ENCODE results near the gene OR2C3. TPM values are rescaled to one million over a fixed set of nuclear protein-coding genes. Genes with fewer than 3 reads are reported as not detected.

Gene OR2C3
- total RNA-seq, 3 donors from 2014 or later (not counting 1 experiment from before 2014, with no cell fraction given) = not detected

DNA sequence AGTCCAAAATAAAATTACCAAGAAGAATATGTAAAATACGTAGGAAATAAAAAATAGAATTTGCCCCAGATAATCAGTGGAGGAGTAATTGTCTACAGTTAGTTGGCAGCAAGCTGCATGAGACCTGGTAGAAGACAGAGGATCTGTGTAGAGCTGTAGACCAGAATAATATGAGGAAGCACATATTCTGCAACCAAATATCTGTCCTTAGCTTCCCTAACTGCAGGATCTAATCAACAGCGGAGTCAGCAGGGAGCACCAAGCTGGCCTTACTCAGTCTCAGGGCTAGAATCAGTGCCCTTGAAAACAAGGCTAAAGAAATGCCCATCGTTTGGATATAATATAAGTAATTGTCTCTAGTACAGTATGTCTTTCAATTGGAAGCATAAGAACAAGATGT, 6.6 kb upstream of the OR2C3 start:
- 56% methylated on average over 3 of the region's 3 CpGs for WGBS (ENCODE audit: insufficient coverage)
- intact Hi-C loops (cut with micrococcal nuclease) = no loop called here
- no peaks in the 10 kb centered on the region for H3K36me3 Mint-ChIP-seq
- no peak overlapping the region for H3K4me3 ChIP-seq (ENCODE audit: low read length)
- no peak overlapping the region for H3K27ac ChIP-seq (ENCODE audit: low read length)
- no peaks in the 10 kb centered on the region for H3K27me3 Mint-ChIP-seq (ENCODE audit: low read depth in 2 of 2)
- no peak overlapping the region for H3K4me3 Mint-ChIP-seq
- no peak overlapping the region for H3K27ac Mint-ChIP-seq
- ATAC-seq (no peak), DNase-seq (no peak)
- peaks cover 0 to 5% of the 10 kb centered on the region in 2 donors for H3K4me1 Mint-ChIP-seq
- H3K36me3 ChIP-seq (ENCODE audit: control insufficient read depth, insufficient read depth, low read length) = no peaks in the 10 kb centered on the region
- H3K9me3 ChIP-seq (ENCODE audit: control insufficient read depth, insufficient read depth, low read length) = no peaks in the 10 kb centered on the region
- no peak for TF ChIP-seq CTCF (IDR thresholded peaks at IDR 0.05)
- H3K9me3 Mint-ChIP-seq = no peaks in the 10 kb centered on the region
- H3K4me1 ChIP-seq (ENCODE audit: control insufficient read depth, insufficient read depth, low read length) = no peaks in the 10 kb centered on the region
- H3K27me3 ChIP-seq (ENCODE audit: control insufficient read depth, insufficient read depth, low read length) = no peaks in the 10 kb centered on the region

GRCh38 chr1:247540581-247540980, 4.3 kb upstream of the OR2C3 start:
- H3K36me3 ChIP-seq (ENCODE audit: control insufficient read depth, insufficient read depth, low read length) = no peaks in the 10 kb centered on the region
- no peaks in the 10 kb centered on the region for H3K4me1 ChIP-seq (ENCODE audit: control insufficient read depth, insufficient read depth, low read length)
- H3K4me1 Mint-ChIP-seq = peaks cover 0 to 5% of the 10 kb centered on the region in 2 donors
- 10% methylated on average over 7 of the region's 7 CpGs for WGBS (ENCODE audit: insufficient coverage)
- no peak overlapping the region for H3K27ac Mint-ChIP-seq
- H3K4me3 Mint-ChIP-seq = no peak overlapping the region
- ATAC-seq (no peak), DNase-seq (no peak)
- no peaks in the 10 kb centered on the region for H3K36me3 Mint-ChIP-seq
- TF ChIP-seq CTCF (IDR thresholded peaks at IDR 0.05) = no peak
- no peaks in the 10 kb centered on the region for H3K9me3 ChIP-seq (ENCODE audit: control insufficient read depth, insufficient read depth, low read length)
- H3K27me3 ChIP-seq (ENCODE audit: control insufficient read depth, insufficient read depth, low read length) = no peaks in the 10 kb centered on the region
- H3K27me3 Mint-ChIP-seq (ENCODE audit: low read depth in 2 of 2) = no peaks in the 10 kb centered on the region
- intact Hi-C loops (cut with micrococcal nuclease) = no loop called here
- H3K27ac ChIP-seq (ENCODE audit: low read length) = no peak overlapping the region
- H3K9me3 Mint-ChIP-seq = no peaks in the 10 kb centered on the region
- H3K4me3 ChIP-seq (ENCODE audit: low read length) = no peak overlapping the region

- Mint-ChIP-seq H3K27me3 (ENCODE audit: low read depth in 2 of 2) (no peaks in the 10 kb centered on the region), H3K27ac (no peak overlapping the region), H3K4me3 (no peak overlapping the region), H3K4me1 (peaks cover 0 to 5% of the 10 kb centered on the region in 2 donors), H3K9me3 (no peaks in the 10 kb centered on the region), H3K36me3 (no peaks in the 10 kb centered on the region)
- Histone ChIP-seq H3K27ac (ENCODE audit: low read length) (no peak overlapping the region), H3K4me3 (ENCODE audit: low read length) (no peak overlapping the region), H3K9me3 (ENCODE audit: control insufficient read depth, insufficient read depth, low read length) (no peaks in the 10 kb centered on the region), H3K36me3 (ENCODE audit: control insufficient read depth, insufficient read depth, low read length) (no peaks in the 10 kb centered on the region), H3K4me1 (ENCODE audit: control insufficient read depth, insufficient read depth, low read length) (no peaks in the 10 kb centered on the region), H3K27me3 (ENCODE audit: control insufficient read depth, insufficient read depth, low read length) (no peaks in the 10 kb centered on the region)
- TF ChIP-seq CTCF (IDR thresholded peaks at IDR 0.05) = no peak
- DNase-seq (no peak), ATAC-seq (peak in 1 of 3 donors; percentile 54)
- intact Hi-C loops (cut with micrococcal nuclease) = no loop called here
- WGBS (ENCODE audit: insufficient coverage) = 72% methylated on average over 5 of the region's 6 CpGs
Observed at GRCh38 chr1:247539215-247539614, 3.0 kb upstream of the OR2C3 start.

DNA sequence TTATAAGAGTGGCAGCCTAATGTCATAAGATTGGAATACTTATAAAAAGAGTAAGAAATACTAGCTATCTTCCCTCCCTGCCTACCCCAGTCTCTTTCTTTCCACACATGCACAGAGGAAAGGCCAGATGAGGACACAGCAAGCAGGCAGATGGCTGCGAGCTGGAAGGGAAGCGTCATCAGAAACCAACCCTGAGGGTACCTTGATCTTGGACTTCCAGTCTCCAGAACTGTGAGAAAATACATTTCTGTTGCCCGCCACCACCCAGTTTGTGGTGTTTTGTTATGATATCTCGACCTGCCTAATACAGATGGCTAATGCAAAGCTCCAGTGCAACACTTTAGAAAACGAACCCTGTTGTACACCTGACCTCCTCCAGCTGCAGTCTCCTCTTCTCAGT, 2.3 kb upstream of the OR2C3 start:
- H3K4me1 Mint-ChIP-seq = peaks cover 0 to 5% of the 10 kb centered on the region in 2 donors
- H3K36me3 Mint-ChIP-seq = no peaks in the 10 kb centered on the region
- H3K9me3 Mint-ChIP-seq = no peaks in the 10 kb centered on the region
- 92% methylated on average over 5 of the region's 5 CpGs for WGBS (ENCODE audit: insufficient coverage)
- no peaks in the 10 kb centered on the region for H3K9me3 ChIP-seq (ENCODE audit: control insufficient read depth, insufficient read depth, low read length)
- H3K27me3 Mint-ChIP-seq (ENCODE audit: low read depth in 2 of 2) = no peaks in the 10 kb centered on the region
- H3K4me1 ChIP-seq (ENCODE audit: control insufficient read depth, insufficient read depth, low read length) = no peaks in the 10 kb centered on the region
- DNase-seq (no peak), ATAC-seq (no peak)
- H3K4me3 ChIP-seq (ENCODE audit: low read length) = no peak overlapping the region
- H3K27ac ChIP-seq (ENCODE audit: low read length) = no peak overlapping the region
- H3K36me3 ChIP-seq (ENCODE audit: control insufficient read depth, insufficient read depth, low read length) = no peaks in the 10 kb centered on the region
- H3K27ac Mint-ChIP-seq = no peak overlapping the region
- H3K4me3 Mint-ChIP-seq = no peak overlapping the region
- no peak for TF ChIP-seq CTCF (IDR thresholded peaks at IDR 0.05)
- no peaks in the 10 kb centered on the region for H3K27me3 ChIP-seq (ENCODE audit: control insufficient read depth, insufficient read depth, low read length)
- intact Hi-C loops (cut with micrococcal nuclease) = no loop called here
